Neutrophil (primary cell): ENCODE results near the gene ZBTB17.
"Not testable (repeated sequence)": the region's sequence is repeated elsewhere in the genome, so short reads cannot be mapped to it uniquely, and the experiment has no call there.

Experiments used
- H3K27ac ChIP-seq: fragments of 200-600 bp; sonication (generic); 2 replicates; pipeline ENCODE4 v1.5.1; 2016; ENCODE audit warnings: mild to moderate bottlenecking, moderate library complexity
- H3K27me3 ChIP-seq: fragments of 200-600 bp; sonication (generic); 2 replicates; pipeline ENCODE4 v1.6.0; 2016; ENCODE audit warnings: mild to moderate bottlenecking
- H3K36me3 ChIP-seq: fragments of 200-600 bp; sonication (generic); 2 replicates; pipeline ENCODE4 v1.5.1; 2017
- H3K4me1 ChIP-seq, 2 experiments: fragments of 200-600 bp in 1 of 2; sonication (generic) in 1 of 2; 1 replicate in 1 of 2; 2 replicates in 1 of 2; pipeline versions ENCODE4 v1.5.1 to v1.6.1; 2013 to 2016; ENCODE audit warnings: low read depth in 1 of 2, low read length in 1 of 2, mild to moderate bottlenecking in 1 of 2, moderate library complexity in 1 of 2; ENCODE audit not compliant: control insufficient read depth in 1 of 2, insufficient read depth in 1 of 2
- H3K4me3 ChIP-seq, 2 experiments: fragments of 200-600 bp in 1 of 2; sonication (generic) in 1 of 2; 1 replicate in 1 of 2; 2 replicates in 1 of 2; pipeline ENCODE4 v1.5.1; 2013 to 2016; ENCODE audit warnings: low read depth in 1 of 2, low read length in 1 of 2, mild to moderate bottlenecking in 1 of 2, moderate library complexity in 1 of 2
- H3K9me3 ChIP-seq: fragments of 200-600 bp; sonication (generic); 2 replicates; pipeline ENCODE4 v1.5.1; 2016
- TF ChIP-seq, protein P1 (sequence below): fragments of 200-600 bp; sonication (generic); IDR thresholded peaks from 2 replicates; pipeline ENCODE4 v1.5.1; 2016; ENCODE audit warnings: antibody characterized with exemption

The ZBTB17 gene

DNA sequence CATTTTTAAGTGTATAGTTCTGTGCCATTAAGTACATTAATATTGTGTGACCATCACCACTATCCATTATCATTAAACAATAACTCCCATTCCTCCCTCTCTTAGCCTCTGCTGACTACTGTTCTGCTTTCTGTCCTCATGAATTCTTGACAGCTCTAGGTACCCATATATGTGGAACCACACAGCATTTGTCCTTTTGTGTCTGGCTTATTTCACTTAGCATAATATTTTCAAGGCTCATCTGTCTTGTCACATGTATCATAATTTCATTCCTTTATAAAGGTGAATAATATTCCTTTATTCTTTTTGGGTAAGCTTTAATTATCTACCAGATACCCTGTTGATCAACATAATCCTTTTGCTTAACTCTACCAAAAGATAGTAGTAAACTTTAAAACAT is 80.7 kb downstream of the ZBTB17 start:
- Histone ChIP-seq H3K4me3 (no peak overlapping the region), H3K27ac (no peak overlapping the region)
- TF ChIP-seq, protein P1, sequence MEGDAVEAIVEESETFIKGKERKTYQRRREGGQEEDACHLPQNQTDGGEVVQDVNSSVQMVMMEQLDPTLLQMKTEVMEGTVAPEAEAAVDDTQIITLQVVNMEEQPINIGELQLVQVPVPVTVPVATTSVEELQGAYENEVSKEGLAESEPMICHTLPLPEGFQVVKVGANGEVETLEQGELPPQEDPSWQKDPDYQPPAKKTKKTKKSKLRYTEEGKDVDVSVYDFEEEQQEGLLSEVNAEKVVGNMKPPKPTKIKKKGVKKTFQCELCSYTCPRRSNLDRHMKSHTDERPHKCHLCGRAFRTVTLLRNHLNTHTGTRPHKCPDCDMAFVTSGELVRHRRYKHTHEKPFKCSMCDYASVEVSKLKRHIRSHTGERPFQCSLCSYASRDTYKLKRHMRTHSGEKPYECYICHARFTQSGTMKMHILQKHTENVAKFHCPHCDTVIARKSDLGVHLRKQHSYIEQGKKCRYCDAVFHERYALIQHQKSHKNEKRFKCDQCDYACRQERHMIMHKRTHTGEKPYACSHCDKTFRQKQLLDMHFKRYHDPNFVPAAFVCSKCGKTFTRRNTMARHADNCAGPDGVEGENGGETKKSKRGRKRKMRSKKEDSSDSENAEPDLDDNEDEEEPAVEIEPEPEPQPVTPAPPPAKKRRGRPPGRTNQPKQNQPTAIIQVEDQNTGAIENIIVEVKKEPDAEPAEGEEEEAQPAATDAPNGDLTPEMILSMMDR: no peak

DNA sequence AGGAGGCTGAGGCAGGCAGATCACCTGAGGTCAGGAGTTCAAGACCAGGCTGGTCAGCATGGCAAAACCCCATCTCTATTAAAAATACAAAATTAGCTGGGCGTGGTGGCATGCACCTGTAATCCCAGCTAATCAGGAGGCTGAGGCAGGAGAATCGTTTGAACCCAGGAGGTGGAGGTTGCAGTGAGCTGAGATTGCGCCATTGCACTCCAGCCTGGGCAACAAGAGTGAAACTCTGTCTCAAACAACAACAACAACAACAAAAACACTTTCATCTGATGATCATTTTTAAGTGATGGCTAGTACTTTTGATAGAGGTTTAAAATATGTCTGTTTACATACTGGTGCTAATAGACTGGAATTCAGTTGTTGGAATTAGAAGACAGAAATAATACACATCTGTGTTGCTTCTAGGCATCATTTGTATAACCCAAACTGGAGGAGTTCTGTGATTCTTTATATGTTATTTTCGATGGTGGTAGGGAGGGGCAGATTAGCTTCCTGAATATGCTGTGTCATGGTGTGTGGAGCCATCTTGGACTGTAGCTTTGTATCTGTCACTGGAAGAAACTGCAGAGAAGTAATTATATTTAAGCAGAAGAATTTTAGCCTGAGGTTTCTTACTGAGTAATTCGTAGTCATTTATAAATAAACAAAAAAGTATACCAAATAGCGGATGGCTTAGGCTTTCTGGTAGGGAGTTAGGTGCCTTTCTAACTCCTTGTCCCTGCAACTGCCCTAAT is 82.9 kb downstream of the ZBTB17 start:
- Histone ChIP-seq H3K4me1 (peaks cover 6 to 13% of the 10 kb centered on the region in 2 experiments), H3K36me3 (peaks cover 12% of the 10 kb centered on the region), H3K27ac (peak overlapping the region; percentile 55)
- H3K4me3 ChIP-seq, H3K9me3 ChIP-seq, H3K27me3 ChIP-seq: not testable (repeated sequence)

More for the DNA sequence above, 80.7 kb downstream of the ZBTB17 start:
- H3K36me3 ChIP-seq: peaks cover 6% of the 10 kb centered on the region
- H3K27me3 ChIP-seq: no peaks in the 10 kb centered on the region
- H3K9me3 ChIP-seq: no peaks in the 10 kb centered on the region
- H3K4me1 ChIP-seq: peaks cover 8 to 13% of the 10 kb centered on the region in 2 experiments
